Measurements from ENCODE around the gene UBIAD1.

The UBIAD1 gene

DNA sequence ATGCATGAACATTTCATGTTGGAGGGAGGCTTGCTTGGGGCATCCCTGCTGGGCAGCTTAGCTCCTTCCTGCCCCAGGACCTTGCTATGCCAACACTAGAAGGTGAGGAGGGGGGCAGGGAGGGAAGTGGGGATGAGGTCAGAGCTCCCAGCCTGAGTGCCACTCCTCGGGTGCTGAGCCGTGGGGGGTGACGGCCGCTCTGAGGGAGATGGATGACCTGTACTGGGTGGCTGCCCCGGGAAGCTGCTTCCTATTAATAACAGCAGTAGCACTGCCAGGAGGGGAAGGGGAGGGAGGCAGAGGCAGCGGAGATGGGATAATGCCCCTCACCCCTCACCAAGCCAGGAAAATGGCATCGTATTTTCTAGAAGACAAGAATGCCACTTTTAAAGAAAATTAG lies 60.6 kb downstream of the UBIAD1 start:
- DNase-seq (no peak), ATAC-seq (replicated peaks) (no peak)
- Mint-ChIP-seq H3K4me3 (no peak overlapping the region), H3K36me3 (no peaks in the 10 kb centered on the region), H3K9me3 (no peaks in the 10 kb centered on the region), H3K27me3 (peaks cover 18 to 19% of the 10 kb centered on the region in 2 donors), H3K4me1 (peaks cover 12 to 19% of the 10 kb centered on the region in 2 donors), H3K27ac (peak overlapping the region; percentile 67)

DNA sequence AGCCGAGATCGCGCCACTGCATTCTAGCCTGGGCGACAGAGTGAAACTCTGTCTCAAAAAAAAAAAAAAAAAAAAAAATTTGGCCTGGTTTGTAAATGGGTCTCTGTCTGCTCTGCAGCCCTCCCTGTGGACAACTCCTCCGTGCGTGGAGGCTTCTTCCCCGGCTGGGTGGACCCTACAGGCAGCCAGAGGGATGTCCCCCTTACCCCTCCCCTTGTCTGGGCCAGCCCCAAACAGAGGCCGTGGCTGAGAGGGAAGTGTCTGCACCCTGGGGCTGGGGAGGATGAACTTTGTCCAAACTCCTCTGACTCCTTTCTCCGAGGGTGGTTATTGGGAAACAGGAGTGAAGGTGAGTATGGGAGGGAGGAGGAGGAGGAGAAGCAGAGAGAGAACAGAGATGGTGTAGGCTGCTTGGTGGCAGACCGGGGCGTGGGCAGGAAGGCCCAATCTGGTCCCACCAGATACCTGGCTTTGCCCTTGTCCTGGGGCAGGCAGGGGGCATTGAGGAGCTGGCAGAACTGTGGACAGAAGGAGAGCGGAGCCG lies 61.3 kb downstream of the UBIAD1 start:
- Mint-ChIP-seq H3K4me3 (no peak overlapping the region), H3K36me3 (no peaks in the 10 kb centered on the region), H3K27me3 (peaks cover 18 to 19% of the 10 kb centered on the region in 2 donors), H3K9me3 (no peaks in the 10 kb centered on the region), H3K27ac (peak overlapping the region; percentile 65), H3K4me1 (peaks cover 12 to 22% of the 10 kb centered on the region in 2 donors)
- DNase-seq (no peak), ATAC-seq (replicated peaks) (no peak)

DNA sequence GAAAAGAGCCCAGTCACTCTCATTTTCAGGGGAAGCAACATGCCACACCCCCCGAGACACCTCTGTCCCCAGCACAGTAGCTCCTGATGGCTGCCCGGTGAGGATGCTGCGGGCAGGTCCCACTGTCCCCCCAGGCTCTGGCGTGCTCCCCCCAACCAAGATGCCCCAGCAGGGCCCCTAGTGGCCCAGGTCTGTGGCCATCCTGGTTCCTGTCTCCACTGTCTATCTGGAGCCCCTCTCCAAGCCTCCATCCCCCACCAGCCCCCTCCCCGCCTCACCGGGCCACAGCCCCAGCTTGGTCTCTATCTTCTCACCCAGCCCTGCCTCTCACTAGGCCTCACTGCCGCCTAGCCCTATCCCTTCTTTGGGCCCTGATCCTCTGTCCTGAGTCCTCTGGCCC lies 61.8 kb downstream of the UBIAD1 start:
- Mint-ChIP-seq H3K36me3 (no peaks in the 10 kb centered on the region), H3K27me3 (peaks cover 19 to 22% of the 10 kb centered on the region in 2 donors), H3K4me3 (peak overlapping the region; percentile 38 to 63), H3K4me1 (peaks cover 12 to 26% of the 10 kb centered on the region in 2 donors), H3K27ac (peak overlapping the region; percentile 97), H3K9me3 (no peaks in the 10 kb centered on the region)
- DNase-seq (no peak), ATAC-seq (replicated peaks) (no peak)

DNA sequence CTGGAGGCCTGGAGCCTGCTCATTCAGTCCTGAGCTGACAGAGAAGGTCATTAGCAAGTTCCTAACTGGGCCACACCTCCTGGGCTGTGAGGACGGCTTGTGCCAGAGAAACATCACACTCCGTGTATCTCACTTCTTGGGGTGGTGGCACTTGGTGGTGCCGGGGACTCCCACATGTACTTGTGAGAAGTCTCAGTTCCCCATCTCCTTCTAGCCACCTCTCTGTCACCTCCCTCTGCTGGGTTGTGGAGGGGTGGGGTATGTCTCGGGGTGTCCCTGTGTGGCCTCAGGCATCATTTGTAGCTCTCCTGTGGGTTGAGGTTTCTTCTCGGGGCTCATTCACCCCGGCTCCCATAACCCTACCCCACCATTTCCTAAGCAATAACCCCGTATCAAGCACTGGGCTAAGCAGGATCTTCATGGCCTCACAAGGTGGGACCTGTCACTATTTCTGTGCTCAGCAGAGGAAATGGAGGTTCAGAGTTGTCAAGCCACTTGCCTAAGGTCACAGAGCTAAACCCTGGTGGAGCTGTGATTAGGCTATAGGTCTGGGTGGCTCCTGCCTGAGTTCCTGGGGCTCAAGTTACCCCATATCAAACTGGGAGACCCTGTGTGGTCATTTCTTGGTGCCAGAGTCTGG lies 62.5 kb downstream of the UBIAD1 start:
- peak overlapping the region; percentile 38 to 63 for H3K4me3 Mint-ChIP-seq
- peaks cover 24 to 28% of the 10 kb centered on the region in 2 donors for H3K27me3 Mint-ChIP-seq
- peaks cover 18 to 32% of the 10 kb centered on the region in 2 donors for H3K4me1 Mint-ChIP-seq
- H3K27ac Mint-ChIP-seq: peak overlapping the region; percentile 97
- H3K9me3 Mint-ChIP-seq: no peaks in the 10 kb centered on the region
- H3K36me3 Mint-ChIP-seq: no peaks in the 10 kb centered on the region
- ATAC-seq (replicated peaks) (peak; percentile 97 to 98), DNase-seq (peak; percentile 79)

DNA sequence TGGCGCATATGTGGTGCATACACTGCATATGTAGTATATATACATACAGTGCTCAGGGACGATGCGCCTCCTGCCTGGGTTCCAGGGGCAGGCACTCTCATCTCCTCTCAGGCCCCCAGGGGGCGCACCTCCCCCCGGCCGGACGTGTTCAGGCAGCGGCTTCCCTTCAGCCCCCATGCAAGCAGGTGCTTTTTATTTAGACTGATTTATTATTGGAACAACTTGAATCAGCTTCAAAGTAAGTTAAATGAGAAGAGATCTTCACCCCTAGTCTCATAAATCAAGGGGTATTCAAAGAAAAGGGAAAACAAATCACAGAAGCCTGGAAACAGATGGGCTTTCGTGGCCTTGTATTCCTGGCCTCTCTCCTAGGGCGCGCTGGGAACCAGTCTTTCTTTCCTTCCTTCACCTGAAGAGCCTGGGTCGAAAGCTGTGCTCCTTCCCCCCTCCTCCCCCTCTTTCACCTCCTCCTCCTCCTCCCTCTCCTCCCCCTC lies 64.6 kb downstream of the UBIAD1 start:
- H3K27ac Mint-ChIP-seq: no peak overlapping the region

More for the DNA sequence above, 64.6 kb downstream of the UBIAD1 start:
- Mint-ChIP-seq H3K36me3 (no peaks in the 10 kb centered on the region), H3K4me1 (peaks cover 18 to 32% of the 10 kb centered on the region in 2 donors), H3K4me3 (no peak overlapping the region), H3K9me3 (no peaks in the 10 kb centered on the region), H3K27me3 (peaks cover 24 to 32% of the 10 kb centered on the region in 2 donors)
- ATAC-seq (replicated peaks) (peak; percentile 57 to 69), DNase-seq (peak; percentile 44)
